NCI-H510A treated with DMSO at 0.1 percent for 48 hours (cell line): ENCODE results near the gene INPP5A.
"Not testable (repeated sequence)": the region's sequence is repeated elsewhere in the genome, so short reads cannot be mapped to it uniquely, and the experiment has no call there.

Experiments
- DNase-seq: peaks from one replicate; lab custom pipeline; 2025; lab: John Stamatoyannopoulos, UW

Gene INPP5A

GRCh38 chr10:132662186-132662920, 124.8 kb downstream of the INPP5A start:
- DNase-seq, result no peak

DNA sequence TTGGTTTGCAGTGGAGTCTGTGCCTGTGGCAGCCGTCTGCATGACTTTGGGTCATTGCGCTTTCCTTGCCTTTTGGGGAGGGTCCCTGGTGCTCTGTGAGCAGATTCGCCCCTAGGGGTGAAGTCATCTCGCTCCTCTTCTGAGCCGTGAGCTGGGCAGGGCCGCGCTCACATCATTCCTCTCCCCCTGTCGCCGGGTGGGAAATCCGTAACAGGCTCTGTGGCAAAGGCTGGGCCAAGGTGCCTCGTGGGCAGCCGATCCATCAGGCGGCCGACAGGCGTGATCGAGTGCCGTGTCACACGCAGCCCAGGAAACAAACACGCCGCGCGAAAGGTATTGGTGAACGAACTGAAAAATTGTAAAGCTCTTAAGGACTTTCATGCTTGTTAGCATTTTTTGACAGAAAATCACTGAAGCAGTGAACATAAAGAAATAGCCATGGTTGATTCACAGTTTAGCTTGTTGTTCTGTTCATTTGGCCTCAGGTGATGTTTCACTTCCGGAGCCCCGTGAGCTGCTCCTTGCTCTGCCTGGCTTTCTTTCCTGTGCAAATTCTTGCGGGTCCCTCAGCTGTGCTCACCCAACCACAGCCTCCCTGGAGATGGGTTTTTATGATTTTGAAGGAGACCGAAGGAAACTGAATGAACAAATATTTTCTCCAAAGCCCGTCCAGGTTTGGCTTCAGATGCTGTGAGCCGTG, 126.2 kb downstream of the INPP5A start:
- DNase-seq, result no peak

GRCh38 chr10:132664407-132664806, 126.8 kb downstream of the INPP5A start:
- DNase-seq, result no peak

DNA sequence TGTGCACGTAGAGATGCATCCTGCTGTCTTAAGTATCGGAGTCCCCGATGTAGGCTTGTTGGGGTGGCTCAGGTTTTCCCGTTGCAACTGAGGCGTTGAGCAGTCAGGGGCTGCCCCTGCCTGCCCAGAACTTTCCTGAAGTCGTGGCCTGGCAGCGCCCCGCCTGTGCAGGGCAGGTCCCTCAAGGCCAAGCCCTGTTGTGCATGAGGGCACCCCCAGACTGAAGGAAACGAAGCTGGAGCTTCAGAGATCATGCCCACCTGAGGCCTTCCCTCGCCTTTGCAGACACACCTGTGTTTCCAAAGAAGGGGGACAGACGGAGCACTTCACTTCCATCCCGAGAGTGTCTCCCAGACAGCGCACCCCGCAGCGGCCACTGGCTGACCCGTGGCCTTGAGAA, 127.3 kb downstream of the INPP5A start:
- DNase-seq, result no peak

- DNase-seq, result no peak
Measured at GRCh38 chr10:132665946-132666704, 128.5 kb downstream of the INPP5A start.

- no peak for DNase-seq
Measured at GRCh38 chr10:132666705-132667341, 129.2 kb downstream of the INPP5A start.

- DNase-seq, result no peak
Measured at GRCh38 chr10:132667342-132668047, 129.9 kb downstream of the INPP5A start.

DNA sequence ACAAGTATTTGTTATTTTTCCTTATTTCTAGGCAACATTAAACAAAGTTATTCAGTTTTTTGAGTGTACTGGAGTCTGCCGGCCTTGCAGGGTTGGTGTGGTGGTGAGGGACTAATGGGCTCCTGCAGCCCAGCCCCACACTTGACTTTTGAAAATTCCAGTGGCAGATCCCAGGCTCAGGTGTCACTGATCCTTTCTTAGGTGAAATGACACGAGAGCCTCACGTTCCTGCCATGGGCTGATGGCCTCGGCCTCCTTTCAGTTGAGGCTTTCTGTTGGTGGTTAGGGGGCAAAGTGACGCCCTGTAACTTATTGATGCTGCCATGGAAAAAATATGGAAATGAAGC, 130.4 kb downstream of the INPP5A start:
- DNase-seq, result no peak

DNA sequence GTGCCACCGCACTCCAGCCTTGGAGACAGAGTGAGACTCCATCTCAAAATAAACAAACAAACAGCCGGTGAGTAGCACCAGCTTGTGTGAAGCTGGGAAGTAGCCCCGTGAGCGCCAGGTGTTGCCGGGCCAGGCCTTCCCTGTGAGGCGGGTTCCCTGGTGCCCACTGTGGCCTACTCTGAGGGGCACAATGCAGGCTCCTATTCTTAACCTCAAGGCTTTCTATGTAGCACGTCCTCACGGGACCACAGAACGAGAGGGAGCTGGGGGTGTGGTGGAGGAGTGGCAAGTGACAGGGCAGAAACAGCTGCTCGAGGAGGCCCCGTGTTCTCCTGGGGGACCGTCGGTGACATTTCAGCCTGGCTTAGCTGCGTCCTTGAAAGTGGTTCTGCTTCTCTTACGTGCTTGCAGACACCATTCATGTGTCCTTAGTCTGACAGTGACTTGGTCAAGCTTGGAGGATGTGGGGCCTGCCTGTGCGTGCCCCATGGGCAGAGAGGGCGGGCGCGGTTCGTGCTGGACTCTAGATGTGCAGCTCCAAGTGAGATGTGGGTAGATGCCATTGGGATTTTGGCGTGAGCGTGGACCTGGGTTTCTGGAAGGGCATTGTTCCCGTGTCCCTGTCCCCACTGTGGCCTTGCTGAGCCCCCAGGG, 131.7 kb downstream of the INPP5A start:
- DNase-seq, result no peak

- no peak for DNase-seq
Measured at GRCh38 chr10:132670546-132671227, 133.1 kb downstream of the INPP5A start.

DNA sequence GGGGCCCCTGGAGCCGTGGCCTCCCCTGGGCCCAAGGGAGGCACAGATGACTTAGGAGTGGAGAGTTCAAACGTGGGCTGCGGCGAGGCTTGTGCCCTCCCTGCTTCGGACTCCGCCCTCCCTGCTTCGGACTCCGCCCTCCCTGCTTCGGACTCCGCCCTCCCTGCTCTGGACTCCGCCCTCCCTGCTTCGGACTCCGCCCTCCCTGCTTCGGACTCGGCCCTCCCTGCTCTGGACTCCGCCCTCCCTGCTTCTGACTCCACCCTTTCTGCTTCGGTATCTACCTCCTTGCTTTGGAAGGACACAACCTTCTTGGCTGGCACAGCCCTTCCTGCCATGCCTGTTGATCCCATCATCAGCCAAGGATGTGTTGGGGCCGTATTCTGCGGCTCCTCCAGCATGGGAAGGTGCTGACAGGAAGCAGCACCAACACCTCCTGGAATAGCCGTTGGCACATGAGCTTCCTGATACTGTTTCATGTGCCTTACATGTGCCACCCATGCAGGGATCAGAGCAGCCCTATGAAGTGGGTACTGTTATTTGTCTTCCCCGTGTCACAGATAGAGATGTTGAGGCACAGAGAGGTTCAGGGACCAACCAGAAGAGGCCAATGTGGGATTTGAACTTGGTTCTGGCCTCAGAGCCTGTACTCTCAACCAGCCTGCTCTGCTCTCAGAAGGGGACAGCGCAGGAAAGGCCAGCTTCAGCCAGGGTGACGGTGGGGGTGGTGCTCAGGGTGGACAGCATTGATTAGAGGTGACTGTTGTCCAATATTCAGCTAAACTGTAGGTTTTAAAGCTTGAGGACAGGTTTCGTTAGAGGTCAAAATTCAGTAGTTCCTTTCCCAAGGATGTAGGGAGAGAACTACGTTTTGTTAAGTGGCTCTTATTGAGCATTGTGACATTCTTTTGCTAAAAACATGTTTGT, 133.9 kb downstream of the INPP5A start:
- DNase-seq, result no peak

- DNase-seq, result not testable (repeated sequence)
Measured at GRCh38 chr10:132673746-132674145, 136.2 kb downstream of the INPP5A start.

DNA sequence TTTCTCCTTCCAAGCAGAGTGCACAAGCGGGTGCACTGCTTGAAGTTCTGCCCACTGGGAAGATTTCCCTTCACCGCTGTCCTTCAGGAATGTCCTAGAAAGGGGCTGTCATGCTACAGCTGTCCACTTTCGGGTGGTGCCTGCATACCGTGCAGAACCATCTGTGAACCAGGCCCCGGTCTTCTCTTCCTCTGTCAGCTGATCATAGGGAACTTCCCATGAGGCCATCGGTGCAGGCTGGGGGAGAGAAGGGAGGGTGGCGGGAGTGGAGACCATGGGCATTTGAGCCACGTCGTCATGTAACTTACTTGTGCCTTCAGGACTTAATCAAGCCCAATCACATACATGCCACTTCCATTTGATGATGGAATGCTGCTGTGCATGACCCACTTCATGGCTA, 136.7 kb downstream of the INPP5A start:
- DNase-seq, result no peak

DNA sequence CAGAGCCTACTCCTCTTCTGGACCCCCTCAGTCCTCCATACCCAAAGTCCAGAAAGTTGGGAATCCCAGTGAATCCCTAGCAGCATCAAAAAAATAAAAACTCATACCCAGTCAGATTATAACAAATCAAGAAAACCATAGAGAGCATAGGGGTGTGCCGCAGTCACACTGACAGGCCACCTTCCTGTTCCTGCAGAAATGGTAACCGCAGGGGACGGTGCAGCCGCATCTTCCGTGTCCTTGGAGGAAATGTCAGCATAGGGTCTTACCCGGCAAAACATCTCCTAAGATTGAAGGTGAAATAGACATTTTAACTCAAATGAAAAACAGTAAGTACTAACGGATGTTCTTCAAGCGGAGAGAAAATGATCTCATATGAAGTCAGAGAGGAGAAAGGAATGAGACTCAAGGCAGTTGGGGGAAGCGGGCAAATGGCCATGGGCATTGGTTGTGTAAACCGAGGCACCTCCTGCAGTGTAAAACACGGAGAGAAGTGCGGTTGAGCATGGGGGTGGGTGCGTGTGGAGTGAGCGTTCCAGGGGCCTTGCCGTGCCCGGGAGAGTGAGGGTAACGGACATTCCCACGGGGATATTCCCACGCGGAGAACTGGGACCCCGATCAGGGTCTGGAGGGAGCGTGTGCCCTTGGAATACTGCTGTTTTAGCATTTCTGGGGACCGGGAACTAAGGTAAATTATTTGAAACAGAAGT, 137.6 kb downstream of the INPP5A start:
- no peak for DNase-seq

DNA sequence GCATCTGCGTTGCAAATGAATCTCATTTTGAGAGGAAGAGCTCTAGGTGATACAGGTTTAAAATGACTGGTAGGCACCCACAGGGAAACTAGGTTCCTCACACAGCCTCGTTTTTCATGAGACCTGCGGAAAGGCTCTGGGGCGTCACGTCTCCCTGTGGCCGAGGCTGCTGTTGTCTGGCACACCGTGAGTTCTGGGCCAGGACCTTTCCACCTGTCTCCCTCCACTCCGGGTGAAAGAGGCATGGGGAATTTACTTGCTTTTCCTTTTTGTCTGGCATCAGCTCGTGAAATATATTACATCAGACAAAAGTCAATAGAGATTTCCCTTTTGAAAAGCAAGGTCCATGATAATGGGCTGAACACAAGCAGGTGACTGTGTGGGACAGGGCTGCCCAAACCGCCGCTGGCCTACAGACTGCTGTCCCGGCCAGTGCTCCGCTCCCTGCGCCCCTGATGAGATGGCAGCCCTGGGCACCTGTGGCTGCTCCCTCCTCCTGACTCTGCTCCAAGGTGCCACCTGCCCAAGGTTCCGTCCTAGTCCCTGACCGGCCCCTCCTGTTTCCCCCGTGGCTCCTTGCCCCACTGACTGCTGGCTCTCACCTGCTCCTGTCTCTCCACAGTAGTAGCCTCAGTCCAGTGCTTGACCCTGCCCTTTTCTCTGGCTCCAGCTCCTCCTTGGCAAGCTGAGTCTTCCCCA, 138.8 kb downstream of the INPP5A start:
- DNase-seq, result no peak

- DNase-seq, result no peak
Measured at GRCh38 chr10:132677096-132677472, 139.5 kb downstream of the INPP5A start.

DNA sequence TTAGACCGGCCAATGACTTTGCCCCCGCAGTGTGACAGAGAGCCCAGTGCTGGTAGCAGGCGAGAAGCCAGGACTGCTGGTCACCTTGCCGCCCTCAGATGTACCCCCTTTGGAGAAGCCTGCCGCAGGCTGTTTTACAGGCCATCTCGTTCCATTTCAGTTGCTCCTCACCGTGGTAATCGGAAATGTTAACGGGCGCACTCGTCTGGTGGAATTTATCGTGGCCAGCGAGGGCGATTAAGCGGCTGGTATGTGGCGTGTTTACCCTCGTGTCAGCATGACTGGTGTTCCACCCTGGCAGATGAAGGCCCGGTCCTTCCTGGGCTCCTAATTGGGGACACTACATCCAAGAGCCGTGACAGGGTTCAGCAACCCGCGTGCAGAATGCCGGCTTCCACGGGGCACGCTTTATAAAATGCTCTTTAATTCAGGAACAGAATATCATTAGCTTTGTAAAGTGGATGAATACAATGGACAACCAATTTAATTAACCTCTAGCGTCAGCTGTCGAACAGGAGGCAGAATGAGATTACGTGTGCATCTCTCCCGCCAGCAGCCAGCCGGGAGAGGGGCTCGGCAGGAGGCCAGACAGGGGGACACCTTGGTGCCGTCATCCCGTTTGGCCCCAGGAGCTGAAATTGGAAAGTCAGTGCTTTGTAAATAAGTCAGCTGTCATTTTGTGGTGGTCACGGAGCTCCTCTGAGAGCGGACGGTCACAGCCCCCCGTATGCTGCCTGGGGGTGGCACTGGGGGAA, 140.1 kb downstream of the INPP5A start:
- DNase-seq, result no peak
